Stimulated activated CD8-positive, alpha-beta memory T cell treated with anti-CD3 and anti-CD28 coated beads, Interleukin-12 subunit alpha, Interleukin-12 subunit beta, amount 100 ng/mL, for 1 hour (primary cell): ENCODE data around the gene DPYD.

Experiments
- DNase-seq: peaks from one replicate; pipeline ENCODE4 v3.0.0-alpha.2; 2020; ENCODE audit warnings: low read depth

DPYD gene

DNA sequence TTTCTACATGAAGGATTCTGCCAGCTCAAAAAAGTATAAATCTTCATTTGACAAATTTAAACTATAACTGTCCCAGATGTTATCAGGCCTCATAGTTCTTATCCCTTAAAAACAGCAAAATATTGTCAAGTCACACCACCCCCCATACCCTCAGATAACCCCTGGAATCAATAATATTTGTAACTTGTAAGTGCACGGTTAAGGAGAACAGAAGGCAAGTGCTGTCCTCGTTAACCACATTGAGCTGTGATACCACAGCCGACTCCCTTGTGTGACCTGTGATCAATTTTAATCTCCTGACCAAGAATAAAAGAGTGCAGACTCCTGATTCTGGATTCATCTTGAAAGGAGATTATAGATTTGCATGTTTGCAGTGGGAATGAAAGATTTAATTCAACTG lies 310.7 kb downstream of the DPYD start:
- DNase-seq: no peak

DNA sequence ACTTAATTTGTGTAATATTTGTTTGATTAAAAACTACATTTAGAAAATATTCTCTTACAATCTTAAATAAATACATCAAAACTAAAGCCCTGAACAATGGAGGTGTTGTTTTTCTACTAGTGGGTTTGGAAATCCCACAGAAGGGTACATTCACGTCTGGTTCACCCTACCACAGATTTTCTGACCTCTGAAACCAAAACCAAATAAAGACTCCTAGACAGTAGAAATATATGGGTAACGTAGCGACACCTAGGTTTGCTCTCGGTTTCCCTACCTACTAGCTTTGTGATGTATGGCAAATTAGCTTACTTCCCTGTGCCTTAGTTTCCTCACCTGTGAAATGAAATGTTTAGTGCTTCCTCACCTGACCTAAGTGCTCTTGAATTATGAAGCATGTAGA lies 312.6 kb downstream of the DPYD start:
- DNase-seq: no peak

DNA sequence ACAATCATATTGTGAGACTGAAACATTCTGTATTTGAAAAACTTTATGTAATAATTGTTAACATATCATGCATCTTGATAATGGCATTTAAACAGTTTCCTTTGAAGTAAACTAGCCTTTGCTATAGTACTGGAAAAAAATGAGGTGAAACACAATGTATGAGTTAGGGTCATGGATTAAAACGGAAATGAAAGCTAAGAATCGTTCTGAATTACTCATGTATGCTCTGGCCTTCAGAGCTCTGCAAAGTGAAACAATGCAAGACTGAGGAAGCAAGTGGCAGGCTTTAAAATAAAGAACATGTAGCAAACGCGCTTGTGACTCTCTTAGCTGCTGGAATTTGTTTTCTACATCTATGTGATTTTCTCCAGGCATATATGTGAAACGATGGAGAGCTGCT lies 317.1 kb downstream of the DPYD start:
- no peak for DNase-seq

DNA sequence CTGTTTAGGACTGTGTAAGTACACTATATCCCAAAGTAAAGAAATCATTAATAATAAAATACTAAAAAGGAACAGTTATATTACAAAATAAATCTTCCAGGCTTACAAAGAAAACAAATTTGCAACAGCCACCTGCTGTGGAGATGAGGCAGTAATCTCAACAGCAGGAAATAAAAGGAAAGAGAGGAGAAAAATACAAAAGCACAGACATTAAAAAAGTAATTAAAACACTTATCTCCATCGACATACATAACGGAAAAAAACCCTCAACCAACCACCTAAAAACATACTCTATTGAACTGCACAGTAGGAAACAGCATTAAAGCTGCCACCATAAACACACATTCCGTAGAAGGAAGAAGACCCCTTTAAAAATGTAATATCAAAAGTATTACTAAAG lies 317.6 kb downstream of the DPYD start:
- no peak for DNase-seq

DNA sequence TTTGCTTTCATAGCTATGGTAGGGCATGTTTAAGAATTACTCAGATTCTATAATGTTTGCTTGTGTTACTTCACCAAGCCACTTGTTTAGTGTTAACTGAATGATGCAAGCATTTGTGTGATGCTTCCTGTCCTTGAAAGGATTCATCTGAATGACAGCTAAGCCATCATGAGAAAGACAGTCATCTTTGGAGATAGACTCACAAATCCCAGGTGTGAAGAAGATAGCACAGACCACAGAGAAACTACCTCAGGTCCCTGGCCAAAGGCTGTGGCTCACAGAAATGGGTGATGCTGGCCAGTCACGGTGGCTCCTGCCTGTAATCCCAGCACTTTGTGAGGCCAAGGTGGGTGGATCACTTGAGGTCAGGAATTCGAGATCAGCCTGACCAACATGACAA lies 321.4 kb downstream of the DPYD start:
- no peak for DNase-seq

DNA sequence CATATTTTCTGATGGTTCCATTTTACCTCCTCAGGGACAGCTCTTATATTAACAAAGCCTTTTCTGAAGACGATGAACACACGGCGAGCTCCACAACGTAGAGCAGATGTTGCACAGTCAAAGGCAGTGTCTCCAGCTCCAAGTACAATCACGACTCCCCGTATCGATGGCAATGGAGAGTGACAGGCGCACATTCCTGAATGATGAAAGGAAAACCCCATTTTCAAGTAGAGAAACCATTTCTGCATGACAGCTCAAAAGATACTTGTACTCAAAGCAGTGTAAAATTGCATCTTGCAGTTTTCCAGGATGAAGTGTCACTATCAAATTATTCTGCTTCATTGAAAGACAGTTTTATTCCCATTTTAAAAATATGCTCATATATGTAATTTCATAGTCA lies 327.6 kb downstream of the DPYD start:
- no peak for DNase-seq

DNA sequence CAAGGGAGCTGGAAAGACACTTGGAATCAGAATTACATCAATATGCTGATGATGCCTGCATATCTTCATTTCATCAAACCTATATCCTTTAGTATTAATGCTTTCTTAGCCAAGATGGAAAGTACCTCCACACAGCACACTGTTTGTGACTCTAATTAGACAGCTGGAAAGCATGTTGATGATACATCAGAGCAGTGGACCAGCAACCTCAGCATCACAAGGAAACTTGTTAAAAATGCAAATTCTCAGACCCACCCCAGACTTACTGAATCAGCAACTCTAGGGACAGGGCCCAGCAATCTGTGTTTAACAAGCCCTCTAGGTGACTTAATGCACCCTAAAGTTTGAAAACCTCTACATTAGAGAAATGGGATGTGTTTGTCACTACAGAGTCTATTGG lies 332.1 kb downstream of the DPYD start:
- DNase-seq: no peak

DNA sequence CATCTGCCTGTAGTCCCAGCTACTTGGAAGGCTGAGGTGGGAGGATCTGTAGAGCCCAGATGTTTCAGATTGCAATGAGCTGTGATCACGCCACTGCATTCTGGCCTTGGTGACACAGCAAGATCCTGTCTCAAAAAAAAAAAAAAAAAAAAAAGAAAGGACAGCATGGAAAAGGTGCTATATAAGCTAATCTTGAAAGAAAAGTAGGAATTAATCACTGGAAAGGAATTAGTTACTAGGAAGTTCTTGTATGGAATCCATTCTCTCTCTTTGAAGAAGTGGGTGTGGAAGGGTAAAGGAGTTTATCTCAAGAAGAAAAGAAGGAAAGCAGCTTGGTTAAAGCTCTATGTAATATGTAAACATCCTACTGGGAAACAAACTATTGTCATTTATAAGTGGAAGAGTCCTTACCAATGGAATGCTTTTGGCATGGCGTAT lies 339.2 kb downstream of the DPYD start:
- no peak for DNase-seq

DNA sequence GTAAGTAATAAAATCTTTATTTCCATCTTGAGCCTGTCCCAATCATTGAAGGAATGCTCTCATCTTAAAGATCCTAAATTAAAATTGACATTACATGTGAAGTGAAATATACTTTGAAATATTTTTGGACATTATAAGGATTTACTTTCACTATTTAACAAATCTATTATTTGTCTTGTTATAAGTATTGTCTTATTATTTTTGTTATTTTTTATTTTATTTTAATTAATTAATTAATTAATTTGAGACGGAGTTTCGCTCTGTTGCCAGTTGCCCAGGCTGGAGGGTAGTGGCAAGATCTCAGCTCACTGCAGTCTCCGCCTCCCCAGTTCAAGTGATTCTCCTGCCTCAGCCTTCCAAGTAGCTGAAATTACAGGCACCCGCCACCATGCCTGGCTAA lies 343.2 kb downstream of the DPYD start:
- no peak for DNase-seq

DNA sequence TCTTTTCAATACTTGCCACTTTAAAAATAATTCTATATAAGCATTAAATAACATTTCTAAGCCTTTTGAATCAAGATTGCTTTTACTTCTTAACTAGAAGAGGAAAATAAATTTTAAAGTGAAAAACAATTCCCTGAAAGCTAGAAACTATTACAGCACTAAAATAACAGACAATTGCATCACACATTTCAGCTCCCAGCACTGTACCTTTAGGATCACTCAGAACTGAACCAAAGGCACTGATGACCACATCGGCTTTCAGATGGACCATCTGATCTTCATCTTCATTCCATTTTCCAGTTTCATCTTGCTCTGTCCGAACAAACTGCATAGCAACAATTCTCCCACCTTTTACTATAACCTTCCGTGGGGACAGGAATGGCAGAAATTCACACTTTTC lies 347.3 kb downstream of the DPYD start:
- no peak for DNase-seq

DNA sequence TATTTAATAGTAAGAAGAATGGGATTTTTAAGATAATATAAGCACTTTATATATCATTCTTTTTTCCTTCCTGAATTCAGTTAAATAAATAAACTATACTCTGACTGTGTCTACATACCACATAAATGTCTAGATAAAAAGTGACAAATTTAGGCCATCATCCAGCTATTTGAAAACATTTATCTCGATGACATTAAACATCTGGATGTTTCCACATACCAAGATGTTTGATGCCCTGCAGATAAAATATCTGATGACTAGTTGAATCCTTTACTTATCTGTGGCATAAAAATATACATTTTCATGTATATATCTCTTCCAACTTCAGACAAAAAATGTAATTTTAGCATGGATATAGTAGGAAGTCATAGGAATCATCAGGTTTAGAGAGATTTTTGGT lies 348.3 kb downstream of the DPYD start:
- DNase-seq: no peak

DNA sequence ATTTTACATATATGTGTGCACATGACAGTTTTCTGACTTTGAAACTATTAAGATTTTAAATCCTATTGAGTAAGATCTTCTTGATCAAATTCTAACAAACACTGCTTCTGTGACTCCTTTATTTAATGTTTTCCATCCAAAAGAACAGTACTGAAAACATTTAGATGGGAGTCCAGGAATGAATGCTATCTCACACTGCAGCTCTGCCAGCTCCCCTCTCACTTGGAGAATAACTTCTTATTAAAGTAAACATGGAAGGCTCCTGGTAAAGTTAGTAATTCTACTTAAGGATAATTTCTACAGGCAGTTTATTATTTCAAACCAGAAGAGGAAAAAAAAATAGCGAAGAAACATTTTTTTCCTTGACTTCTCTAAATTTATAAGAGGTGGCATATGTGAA lies 349.1 kb downstream of the DPYD start:
- DNase-seq: no peak

DNA sequence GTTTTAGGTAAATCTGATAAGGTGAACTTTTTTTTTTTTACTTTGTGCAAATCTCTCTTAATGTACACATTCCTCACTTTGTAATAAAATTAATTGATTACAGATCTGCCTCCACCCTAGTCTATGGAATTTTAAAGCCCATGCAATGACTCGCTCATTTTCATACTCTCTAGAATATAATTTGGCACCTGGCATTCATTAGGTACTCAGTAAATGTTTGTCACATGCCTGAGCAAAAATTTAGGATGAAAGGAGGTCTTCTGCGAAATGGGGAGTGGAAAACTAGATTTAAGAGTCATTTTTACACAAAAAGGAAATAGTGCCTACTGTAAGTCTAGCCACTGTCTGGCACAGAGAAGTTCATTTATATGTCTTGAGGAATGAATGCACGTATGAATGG lies 350.1 kb downstream of the DPYD start:
- no peak for DNase-seq

DNA sequence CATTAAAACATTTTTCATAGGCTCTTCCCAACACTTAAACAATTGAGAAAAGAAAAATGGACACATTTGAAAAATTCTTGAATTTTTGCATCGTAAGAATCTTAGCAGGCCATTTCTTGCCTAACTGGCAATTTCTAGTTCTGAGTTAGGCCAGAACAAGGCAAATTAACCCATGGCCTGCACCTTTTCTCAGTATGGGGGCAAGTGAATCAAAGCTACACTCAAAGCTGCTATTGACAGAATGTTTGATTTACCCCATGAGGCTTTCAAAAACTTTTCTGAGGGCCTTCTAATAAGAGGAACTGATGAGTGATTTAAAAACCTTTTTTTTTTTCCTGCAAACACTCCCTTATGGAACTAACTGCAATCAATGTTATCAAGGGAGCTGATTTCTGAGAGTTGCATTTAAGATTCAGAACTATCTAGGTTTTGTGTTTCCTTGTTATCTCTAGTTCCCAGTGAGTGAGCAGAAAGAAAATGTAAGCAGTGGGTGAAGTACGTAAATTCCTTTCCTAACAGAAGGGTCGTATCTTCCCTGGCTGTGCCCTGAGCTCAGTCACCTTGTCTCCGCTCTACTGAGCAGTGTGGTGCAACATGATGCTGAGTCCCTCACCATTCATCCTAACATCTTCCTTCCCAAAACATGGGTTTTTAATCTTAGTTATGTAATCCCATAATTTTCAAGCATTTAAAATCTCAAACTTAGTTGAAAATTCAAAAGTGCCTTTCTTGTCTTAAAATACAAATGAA lies 353.7 kb downstream of the DPYD start:
- DNase-seq: no peak

DNA sequence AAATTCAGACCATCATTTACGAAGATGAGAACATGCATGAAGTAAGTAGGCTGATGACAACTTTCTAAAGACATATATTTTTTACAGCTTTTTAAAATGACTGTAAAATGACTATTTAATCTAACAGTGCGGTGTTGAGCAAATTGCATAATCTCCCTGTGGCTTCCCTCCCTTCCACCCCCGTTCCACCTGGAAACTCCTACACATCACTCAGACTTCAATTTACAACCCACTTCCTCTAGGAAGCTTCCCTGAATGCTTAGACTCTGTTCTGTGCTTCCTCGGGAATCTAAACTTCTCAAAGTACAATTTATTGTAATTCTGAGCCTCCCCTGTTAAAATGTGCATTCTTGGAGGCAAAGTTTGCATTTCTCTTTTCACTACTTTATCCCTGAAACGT lies 354.9 kb downstream of the DPYD start:
- DNase-seq: no peak

DNA sequence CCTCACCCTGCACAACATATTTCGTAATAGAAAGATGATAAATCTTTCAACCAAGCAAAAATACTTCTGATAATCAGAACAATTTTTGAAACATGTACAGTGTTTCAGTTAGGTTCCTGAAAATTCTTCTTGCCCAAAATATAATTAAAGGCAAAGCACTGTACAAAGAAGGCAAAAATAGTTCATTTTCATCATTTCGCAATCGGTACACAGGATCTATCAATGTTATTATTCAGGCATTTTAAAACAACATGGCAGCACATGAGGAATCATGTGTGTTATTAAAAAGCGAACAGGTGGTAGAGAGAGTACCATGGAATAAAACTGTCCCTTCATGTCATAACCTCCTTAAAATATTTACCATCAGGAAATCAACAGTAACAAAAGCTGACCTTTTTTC lies 356.9 kb downstream of the DPYD start:
- no peak for DNase-seq

DNA sequence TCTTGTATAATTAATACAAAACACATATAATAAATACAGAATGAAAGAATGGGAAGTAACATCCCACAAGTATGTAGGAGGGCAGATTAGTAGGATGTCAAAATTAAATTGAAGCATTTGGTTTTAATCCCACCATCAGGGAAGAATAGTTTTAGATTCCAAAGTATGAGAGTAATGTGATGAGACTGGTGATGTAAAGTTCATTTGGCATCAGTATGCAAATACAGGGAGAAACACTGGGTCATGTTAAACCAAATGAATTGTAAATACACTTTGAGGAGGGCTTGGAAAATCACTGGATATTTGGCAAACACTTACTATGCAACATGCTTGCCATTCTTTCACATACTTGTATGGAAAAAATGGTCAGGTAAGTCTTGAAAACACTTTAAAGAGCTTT lies 358.8 kb downstream of the DPYD start:
- no peak for DNase-seq

DNA sequence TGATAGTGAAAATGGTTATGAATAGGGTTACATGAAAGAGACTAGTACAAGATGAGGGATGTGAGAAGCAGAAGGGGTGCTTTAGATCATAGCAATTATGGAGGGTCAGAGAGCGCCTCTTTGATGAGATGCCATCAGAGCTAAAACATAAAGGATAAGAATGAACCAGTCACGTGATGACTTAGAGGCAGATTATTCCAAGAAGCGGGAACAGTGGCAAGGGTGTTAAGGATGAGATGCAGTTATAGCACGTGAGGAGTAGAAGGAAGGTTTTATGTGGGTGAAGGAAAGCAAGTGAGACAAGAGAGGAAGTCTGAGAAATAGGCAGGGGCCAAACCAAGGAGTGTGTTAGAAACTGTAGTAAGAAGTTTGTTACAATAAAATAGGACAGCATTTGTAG lies 360.1 kb downstream of the DPYD start:
- DNase-seq: no peak

DNA sequence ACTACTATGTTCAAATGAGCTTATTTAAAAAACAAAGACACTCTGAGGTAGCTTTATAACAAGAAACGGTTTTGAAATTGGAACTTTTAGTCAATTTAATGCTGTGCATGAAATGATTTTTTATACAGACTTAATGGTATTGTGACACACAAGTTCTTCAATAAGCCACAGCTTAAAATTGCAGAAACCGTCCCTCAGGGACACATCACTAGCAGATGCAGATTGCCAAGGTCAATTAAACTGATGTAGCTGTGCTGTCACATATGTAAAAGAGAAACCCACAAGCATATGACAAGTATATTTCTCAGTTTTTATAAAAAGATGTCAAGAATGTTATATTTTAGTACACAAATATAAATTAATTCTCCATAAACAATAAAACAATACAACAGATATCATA lies 366.9 kb downstream of the DPYD start:
- DNase-seq: no peak

DNA sequence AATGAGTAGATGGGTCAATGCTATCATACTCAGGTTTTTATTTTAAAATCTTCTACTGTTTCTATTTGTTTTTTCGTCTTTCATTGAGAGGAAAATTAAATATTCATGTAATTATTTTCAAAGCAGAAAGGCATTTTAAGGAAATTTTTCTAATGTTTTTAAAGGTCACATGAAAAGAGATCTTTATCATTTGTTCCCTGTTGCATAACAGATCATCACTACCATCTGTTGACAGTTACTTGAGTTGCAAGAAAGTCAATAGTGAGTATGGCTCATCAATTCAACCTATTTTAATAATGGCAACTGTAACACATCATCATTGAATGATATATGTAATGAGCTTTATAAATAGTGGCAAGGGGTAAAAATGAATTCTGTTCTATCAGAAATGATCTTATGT lies 369.7 kb downstream of the DPYD start:
- no peak for DNase-seq

DNA sequence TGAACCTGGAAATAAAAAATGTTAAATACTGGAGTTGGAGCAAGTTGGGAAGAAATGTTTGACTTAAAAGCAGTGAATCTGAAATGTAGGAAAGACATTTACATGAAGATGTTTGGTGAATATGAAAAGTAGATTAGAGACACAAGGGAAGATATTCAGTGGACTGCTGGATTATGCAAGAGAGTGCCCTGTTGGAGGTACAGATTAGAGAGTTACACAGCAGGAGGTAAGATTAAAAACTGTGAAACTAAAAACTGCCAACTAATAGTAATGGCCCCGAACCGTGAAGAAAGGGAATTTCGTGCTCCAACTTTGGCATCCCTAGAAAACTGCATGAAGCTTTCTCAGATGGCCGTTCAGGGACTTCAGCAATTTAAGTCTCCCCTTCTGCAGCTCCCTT lies 375.4 kb downstream of the DPYD start:
- DNase-seq: no peak

DNA sequence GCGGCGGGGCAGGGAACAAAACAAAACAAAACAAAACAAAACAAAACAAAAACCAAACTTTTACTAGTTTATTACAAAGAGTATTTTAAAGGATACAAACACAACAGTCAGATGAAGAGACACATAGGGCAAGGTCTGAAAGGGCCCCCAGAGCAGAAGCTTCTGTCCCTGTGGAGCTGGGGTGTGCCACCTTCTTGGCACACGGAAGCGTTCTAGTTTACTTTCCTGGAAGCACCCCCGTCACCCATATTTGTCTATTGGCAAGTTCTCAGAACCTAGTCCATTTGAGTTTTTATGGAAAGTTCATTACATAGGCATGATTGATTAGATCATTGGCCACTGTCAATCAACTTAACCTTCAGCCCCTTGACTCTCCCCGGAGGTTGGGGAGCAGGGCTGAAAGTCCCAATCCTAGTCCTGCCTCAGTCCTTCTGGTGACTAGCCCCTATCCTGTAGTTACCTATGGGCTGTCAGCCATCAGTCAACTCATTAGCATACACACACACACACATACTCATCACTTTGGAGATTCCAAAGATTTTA lies 380.4 kb downstream of the DPYD start:
- DNase-seq: no peak

DNA sequence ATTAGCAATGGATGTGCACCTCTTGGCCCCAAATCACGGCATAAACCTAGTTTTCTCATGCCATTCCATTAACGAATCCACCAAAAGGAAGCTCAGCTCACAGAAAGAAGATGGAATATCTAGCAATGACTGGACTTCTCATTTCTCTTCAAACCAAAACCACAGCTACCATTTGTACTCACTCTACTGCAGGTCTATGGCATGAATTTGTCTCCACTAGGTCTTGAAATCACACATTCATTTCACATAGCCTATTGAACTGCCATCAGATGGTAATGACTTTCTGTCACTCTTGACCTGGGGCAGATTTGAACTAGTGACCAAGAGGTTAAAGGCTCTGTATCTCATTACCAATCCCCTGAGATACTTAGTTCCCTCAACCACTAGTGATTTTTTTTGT lies 382.7 kb downstream of the DPYD start:
- no peak for DNase-seq

DNA sequence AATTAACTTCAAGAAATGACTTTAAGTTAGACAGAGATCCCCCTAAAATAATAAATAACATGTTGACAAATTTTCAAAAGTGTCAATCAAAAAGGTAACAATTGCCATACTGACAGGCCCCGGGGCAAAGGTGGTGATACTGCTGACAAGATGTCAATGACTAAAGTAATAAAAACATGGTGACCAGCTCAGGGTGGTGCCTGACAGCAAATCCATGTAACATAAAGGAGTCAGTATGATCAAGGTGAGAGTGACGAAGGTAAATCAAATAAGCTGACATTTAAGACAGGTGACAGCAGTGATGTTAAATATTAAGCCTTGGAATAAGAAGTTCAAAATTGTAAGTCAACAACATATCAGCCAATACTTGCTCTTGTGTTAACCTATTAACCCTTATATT lies 387.5 kb downstream of the DPYD start:
- no peak for DNase-seq
